ENCODE measurements around the gene ACVR2B. TPM values are rescaled to one million over a fixed set of nuclear protein-coding genes. Genes with fewer than 3 reads are reported as not detected.

The ACVR2B gene
- total RNA-seq, 4 donors from 2014 or later, result 8.7 to 15.3 (median 12.6) TPM

DNA sequence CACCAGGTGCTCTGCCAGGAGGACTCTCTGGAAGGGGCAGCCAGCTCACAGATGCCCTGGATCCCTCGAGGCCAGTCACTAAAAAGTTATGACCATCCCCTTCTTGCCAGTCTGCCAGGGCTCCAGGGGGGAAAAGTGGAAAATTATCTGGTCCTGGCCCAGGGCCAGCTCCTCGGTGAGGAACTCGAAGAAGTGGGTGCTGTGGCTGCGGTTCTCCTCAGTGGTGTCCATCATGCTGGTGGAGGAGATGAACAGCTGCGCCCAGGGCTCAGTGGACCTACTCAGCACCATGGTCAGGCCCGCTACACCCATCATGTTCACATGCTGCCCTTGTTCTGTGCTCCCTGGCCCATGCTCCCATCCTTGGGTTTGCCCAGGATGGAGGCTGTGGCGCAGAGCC lies 61.7 kb downstream of the ACVR2B start:
- Histone ChIP-seq H3K4me3 (no peak overlapping the region), H3K4me1 (no peaks in the 10 kb centered on the region), H3K27ac (no peak overlapping the region), H3K9me3 (no peaks in the 10 kb centered on the region), H3K27me3 (no peaks in the 10 kb centered on the region), H3K36me3 (peaks cover 0 to 62% (median 0%) of the 10 kb centered on the region in 3 donors)
- DNase-seq (ENCODE audit: low spot score in 2 of 2), result no peak
- WGBS, 2 donors, result 83 to 92% methylated on average over 5 to 7 of the region's 7 CpGs
- TF ChIP-seq, protein P1, sequence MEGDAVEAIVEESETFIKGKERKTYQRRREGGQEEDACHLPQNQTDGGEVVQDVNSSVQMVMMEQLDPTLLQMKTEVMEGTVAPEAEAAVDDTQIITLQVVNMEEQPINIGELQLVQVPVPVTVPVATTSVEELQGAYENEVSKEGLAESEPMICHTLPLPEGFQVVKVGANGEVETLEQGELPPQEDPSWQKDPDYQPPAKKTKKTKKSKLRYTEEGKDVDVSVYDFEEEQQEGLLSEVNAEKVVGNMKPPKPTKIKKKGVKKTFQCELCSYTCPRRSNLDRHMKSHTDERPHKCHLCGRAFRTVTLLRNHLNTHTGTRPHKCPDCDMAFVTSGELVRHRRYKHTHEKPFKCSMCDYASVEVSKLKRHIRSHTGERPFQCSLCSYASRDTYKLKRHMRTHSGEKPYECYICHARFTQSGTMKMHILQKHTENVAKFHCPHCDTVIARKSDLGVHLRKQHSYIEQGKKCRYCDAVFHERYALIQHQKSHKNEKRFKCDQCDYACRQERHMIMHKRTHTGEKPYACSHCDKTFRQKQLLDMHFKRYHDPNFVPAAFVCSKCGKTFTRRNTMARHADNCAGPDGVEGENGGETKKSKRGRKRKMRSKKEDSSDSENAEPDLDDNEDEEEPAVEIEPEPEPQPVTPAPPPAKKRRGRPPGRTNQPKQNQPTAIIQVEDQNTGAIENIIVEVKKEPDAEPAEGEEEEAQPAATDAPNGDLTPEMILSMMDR (IDR thresholded peaks at IDR 0.05), result no peak
- TF ChIP-seq POLR2A (IDR thresholded peaks at IDR 0.05) (no peak), EP300 (IDR thresholded peaks at IDR 0.05) (no peak)

DNA sequence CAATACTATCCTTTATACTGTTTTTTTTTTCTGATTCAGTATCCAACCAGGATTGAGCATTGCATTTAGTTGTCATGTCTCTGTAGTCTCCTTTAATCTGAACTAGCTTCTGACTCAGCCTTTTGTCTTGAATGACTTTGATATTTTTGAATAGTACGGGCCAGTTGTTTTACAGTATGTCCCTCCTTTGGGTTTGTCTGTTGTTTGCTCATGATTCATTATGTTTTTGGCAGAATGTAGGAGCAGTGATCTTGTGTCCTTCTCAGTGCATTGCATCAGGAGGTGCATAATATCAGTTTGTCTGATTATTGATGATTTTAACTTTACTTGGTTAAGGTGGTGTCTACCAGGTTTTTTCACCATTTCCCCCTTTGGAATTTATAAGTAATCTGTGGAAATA lies 63.0 kb downstream of the ACVR2B start:
- Histone ChIP-seq H3K4me1 (no peaks in the 10 kb centered on the region), H3K4me3 (no peak overlapping the region), H3K27ac (no peak overlapping the region), H3K27me3 (no peaks in the 10 kb centered on the region), H3K9me3 (no peaks in the 10 kb centered on the region), H3K36me3 (peaks cover 0 to 51% (median 0%) of the 10 kb centered on the region in 3 donors)
- TF ChIP-seq EP300 (IDR thresholded peaks at IDR 0.05), result no peak
- DNase-seq (ENCODE audit: low spot score in 2 of 2), result no peak
- 68 to 77% methylated on average over 1 of the region's 1 CpG for WGBS, 2 donors

DNA sequence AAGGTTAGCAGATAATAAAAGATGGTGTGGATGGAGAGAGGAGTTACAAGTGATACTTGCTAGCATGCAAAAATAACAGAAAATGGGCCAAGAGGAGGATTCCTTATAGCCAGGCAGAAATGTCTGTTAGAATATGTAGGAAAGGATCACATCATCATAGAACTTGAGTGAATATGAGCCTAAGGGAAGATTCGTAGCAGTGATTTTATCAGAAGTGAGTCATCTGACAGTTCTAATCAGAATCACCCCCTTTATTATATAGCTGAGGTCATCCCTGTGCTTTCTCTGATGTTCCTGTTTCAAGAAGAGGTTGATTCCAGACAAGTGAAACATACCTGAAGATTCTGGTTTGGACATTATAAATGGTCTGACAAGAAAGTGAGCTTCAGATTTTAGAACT lies 65.3 kb downstream of the ACVR2B start:
- Histone ChIP-seq H3K27ac (no peak overlapping the region), H3K27me3 (no peaks in the 10 kb centered on the region), H3K4me1 (peaks cover 0 to 5% (median 0%) of the 10 kb centered on the region in 4 donors), H3K9me3 (no peaks in the 10 kb centered on the region), H3K4me3 (no peak overlapping the region), H3K36me3 (peaks cover 0 to 44% (median 0%) of the 10 kb centered on the region in 3 donors)
- TF ChIP-seq EP300 (IDR thresholded peaks at IDR 0.05) (no peak), POLR2A (IDR thresholded peaks at IDR 0.05) (no peak)
- TF ChIP-seq, protein P1 (IDR thresholded peaks at IDR 0.05), result no peak
- 76 to 81% methylated on average over 1 of the region's 1 CpG for WGBS, 2 donors
- no peak for DNase-seq (ENCODE audit: low spot score in 2 of 2)

DNA sequence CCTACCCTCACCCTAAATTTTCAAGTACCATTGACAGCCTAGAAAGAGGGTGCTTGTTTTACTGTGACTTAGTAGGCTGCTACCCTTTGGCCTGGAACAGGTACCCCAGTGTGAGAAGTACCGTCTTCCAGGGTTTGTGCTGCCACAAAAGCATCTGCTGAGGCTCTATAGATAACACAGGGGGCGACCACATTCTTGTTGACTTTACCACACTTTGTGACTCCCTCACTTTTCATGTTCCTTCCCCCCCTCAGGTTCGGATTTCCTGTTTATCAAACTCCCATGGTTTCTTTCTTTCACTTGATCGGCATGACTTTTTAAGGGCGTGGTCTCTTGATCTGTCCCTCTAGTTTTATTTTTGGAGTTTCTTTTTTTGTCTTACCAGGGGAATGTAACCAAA lies 66.0 kb downstream of the ACVR2B start:
- H3K9me3 ChIP-seq, result no peaks in the 10 kb centered on the region
- H3K4me3 ChIP-seq, result no peak overlapping the region
- no peaks in the 10 kb centered on the region for H3K27me3 ChIP-seq
- H3K4me1 ChIP-seq, result peaks cover 0 to 5% (median 0%) of the 10 kb centered on the region in 4 donors
- TF ChIP-seq, protein P1 (IDR thresholded peaks at IDR 0.05), result no peak
- no peak for TF ChIP-seq POLR2A (IDR thresholded peaks at IDR 0.05)
- TF ChIP-seq EP300 (IDR thresholded peaks at IDR 0.05), result no peak
- peaks cover 0 to 44% (median 0%) of the 10 kb centered on the region in 3 donors for H3K36me3 ChIP-seq
- WGBS, 2 donors, result 60 to 61% methylated on average over 5 of the region's 5 CpGs
- DNase-seq (ENCODE audit: low spot score in 2 of 2), result no peak
- H3K27ac ChIP-seq, result no peak overlapping the region

DNA sequence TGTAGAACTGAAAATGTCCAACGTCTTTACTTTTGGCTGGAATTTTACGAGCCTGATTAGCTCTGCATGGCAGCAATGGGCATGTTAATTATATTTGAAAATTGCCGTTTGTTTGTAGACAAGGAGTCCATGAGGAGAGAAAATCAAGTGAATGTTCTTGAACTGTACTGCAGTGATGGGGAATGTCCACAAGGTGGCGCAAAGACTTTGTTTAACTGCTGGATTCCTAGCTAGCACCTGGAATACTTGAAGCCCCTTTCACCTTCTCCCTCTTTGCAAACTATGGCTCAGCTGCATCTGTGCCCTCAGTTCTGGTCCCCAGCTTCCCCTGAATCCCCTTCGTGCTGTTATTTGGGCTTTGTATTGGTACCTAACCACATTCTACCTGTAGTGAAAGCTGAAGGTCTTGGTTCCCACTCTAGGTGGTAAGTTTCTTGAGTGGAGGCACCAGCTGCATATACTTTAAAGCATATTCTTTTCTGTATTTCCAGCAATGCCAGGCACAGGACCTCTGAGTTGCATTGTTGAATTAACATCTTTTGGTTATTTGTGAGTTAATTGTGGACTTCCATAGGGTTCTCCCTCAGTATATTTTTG lies 67.8 kb downstream of the ACVR2B start:
- Histone ChIP-seq H3K27ac (no peak overlapping the region), H3K27me3 (no peaks in the 10 kb centered on the region), H3K36me3 (peaks cover 0 to 47% (median 0%) of the 10 kb centered on the region in 3 donors), H3K4me1 (peaks cover 0 to 5% (median 0%) of the 10 kb centered on the region in 4 donors), H3K4me3 (no peak overlapping the region), H3K9me3 (no peaks in the 10 kb centered on the region)
- peak; percentile 43 to 69 for DNase-seq (ENCODE audit: low spot score in 2 of 2)
- TF ChIP-seq, protein P1 (IDR thresholded peaks at IDR 0.05), result peak; percentile 76 to 86 (median 81)
- no peak for TF ChIP-seq EP300 (IDR thresholded peaks at IDR 0.05)
- 2 to 6% methylated on average over 5 of the region's 5 CpGs for WGBS, 2 donors
